Measurements from ENCODE around the gene KCNJ16. TPM values are rescaled to one million over a fixed set of nuclear protein-coding genes. Genes with fewer than 3 reads are reported as not detected.

KCNJ16 gene
- total and polyA plus RNA-seq, 9 of the 15 experiments (the other 6 are each of a cell fraction or from before 2014, with no cell fraction given), result 0.01 to 0.75 (median 0.07) TPM; not detected in 4

DNA sequence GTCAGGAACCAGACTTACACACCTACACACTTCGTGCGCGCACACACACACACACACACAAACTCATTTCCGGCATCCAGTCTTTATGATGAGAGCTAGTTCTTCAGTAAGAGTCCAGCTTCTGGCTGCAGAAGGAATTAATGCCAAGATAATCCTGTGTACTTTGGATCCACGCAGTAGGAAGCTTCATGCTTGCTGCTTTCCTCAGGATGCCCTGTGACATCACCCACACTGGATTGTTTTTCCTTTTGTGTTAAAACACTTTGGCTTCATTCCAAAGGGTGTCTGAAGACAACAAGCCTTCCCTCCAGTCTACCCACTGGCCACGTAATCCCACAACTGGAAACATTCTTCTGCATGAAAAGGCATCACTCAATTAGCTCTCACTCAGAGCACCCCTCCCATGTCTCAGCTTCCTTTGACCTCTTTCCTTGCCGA is 35.4 kb downstream of the KCNJ16 start (continued):
- TF ChIP-seq, protein P1, sequence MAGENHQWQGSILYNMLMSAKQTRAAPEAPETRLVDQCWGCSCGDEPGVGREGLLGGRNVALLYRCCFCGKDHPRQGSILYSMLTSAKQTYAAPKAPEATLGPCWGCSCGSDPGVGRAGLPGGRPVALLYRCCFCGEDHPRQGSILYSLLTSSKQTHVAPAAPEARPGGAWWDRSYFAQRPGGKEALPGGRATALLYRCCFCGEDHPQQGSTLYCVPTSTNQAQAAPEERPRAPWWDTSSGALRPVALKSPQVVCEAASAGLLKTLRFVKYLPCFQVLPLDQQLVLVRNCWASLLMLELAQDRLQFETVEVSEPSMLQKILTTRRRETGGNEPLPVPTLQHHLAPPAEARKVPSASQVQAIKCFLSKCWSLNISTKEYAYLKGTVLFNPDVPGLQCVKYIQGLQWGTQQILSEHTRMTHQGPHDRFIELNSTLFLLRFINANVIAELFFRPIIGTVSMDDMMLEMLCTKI (IDR thresholded peaks at IDR 0.05; ENCODE audit: partially characterized antibody), result no peak
- TF ChIP-seq HNRNPL (IDR thresholded peaks at IDR 0.05; ENCODE audit: low read depth, low read length) (no peak), ZNF830 (CRISPR knock-in tag; IDR thresholded peaks at IDR 0.05) (no peak), TEAD1 (CRISPR knock-in tag; IDR thresholded peaks at IDR 0.05) (no peak), ZC3H4 (CRISPR knock-in tag; IDR thresholded peaks at IDR 0.05; ENCODE audit: borderline replicate concordance) (no peak)
- TF ChIP-seq, protein P2, sequence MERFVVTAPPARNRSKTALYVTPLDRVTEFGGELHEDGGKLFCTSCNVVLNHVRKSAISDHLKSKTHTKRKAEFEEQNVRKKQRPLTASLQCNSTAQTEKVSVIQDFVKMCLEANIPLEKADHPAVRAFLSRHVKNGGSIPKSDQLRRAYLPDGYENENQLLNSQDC (CRISPR knock-in tag; IDR thresholded peaks at IDR 0.05), result no peak
- TF ChIP-seq, protein P3, sequence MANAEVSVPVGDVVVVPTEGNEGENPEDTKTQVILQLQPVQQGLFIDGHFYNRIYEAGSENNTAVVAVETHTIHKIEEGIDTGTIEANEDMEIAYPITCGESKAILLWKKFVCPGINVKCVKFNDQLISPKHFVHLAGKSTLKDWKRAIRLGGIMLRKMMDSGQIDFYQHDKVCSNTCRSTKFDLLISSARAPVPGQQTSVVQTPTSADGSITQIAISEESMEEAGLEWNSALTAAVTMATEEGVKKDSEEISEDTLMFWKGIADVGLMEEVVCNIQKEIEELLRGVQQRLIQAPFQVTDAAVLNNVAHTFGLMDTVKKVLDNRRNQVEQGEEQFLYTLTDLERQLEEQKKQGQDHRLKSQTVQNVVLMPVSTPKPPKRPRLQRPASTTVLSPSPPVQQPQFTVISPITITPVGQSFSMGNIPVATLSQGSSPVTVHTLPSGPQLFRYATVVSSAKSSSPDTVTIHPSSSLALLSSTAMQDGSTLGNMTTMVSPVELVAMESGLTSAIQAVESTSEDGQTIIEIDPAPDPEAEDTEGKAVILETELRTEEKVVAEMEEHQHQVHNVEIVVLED (CRISPR knock-in tag; IDR thresholded peaks at IDR 0.05), result no peak
- TF ChIP-seq, protein P4, sequence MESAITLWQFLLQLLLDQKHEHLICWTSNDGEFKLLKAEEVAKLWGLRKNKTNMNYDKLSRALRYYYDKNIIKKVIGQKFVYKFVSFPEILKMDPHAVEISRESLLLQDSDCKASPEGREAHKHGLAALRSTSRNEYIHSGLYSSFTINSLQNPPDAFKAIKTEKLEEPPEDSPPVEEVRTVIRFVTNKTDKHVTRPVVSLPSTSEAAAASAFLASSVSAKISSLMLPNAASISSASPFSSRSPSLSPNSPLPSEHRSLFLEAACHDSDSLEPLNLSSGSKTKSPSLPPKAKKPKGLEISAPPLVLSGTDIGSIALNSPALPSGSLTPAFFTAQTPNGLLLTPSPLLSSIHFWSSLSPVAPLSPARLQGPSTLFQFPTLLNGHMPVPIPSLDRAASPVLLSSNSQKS (CRISPR knock-in tag; IDR thresholded peaks at IDR 0.05), result no peak
